Subcutaneous abdominal adipose tissue (tissue), 5 donors: ENCODE data around the gene GP9.

Source experiments
- H3K27ac ChIP-seq: one replicate; pipeline ENCODE4 v1.7.0; 2013; ENCODE audit warnings: low read depth, mild to moderate bottlenecking, inconsistent platforms, low read length, moderate library complexity
- H3K27me3 ChIP-seq, 5 donors: one replicate each; pipeline ENCODE4 v1.7.0; 2013; ENCODE audit warnings: low read length in 5 of 5, inconsistent platforms in 1 of 5; ENCODE audit not compliant: control insufficient read depth in 5 of 5, insufficient read depth in 4 of 5
- H3K36me3 ChIP-seq, 5 donors: one replicate each; pipeline ENCODE4 v1.7.0; 2013; ENCODE audit warnings: low read length in 5 of 5; ENCODE audit not compliant: control insufficient read depth in 5 of 5, insufficient read depth in 5 of 5
- H3K4me1 ChIP-seq, 5 donors: one replicate each; pipeline ENCODE4 v1.7.0; 2013; ENCODE audit warnings: low read length in 5 of 5, mild to moderate bottlenecking in 3 of 5, moderate library complexity in 1 of 5; ENCODE audit not compliant: control insufficient read depth in 5 of 5, insufficient read depth in 5 of 5
- H3K4me3 ChIP-seq, 5 donors: one replicate each; pipeline ENCODE4 v1.7.0; 2013; ENCODE audit warnings: low read length in 5 of 5, low read depth in 1 of 5
- H3K9ac ChIP-seq, 5 donors: one replicate each; pipeline ENCODE4 v1.7.0; 2013; ENCODE audit warnings: low read length in 5 of 5, mild to moderate bottlenecking in 4 of 5, moderate library complexity in 3 of 5
- H3K9me3 ChIP-seq, 5 donors: one replicate each; pipeline ENCODE4 v1.7.0; 2013; ENCODE audit warnings: low read length in 5 of 5; ENCODE audit not compliant: control insufficient read depth in 5 of 5
- donor health status: healthy.
- donor health status: healthy.
- donor health status: healthy.
- donor health status: healthy.
- donor health status: healthy.

Gene GP9

GRCh38 chr3:129035360-129036221 lies 25.0 kb upstream of the GP9 start:
- peaks cover 0 to 5% (median 0%) of the 10 kb centered on the region in 5 donors for H3K4me1 ChIP-seq
- no peak overlapping the region for H3K27ac ChIP-seq

GRCh38 chr3:129036222-129037092 lies 24.1 kb upstream of the GP9 start:
- Histone ChIP-seq H3K9ac (no peak overlapping the region), H3K4me1 (peaks cover 0 to 5% (median 0%) of the 10 kb centered on the region in 5 donors), H3K27ac (no peak overlapping the region), H3K9me3 (no peaks in the 10 kb centered on the region), H3K36me3 (peaks cover 0 to 10% (median 0%) of the 10 kb centered on the region in 5 donors), H3K27me3 (peaks cover 0 to 12% (median 10%) of the 10 kb centered on the region in 5 donors), H3K4me3 (no peak overlapping the region)

More at GRCh38 chr3:129035360-129036221, 25.0 kb upstream of the GP9 start:
- peaks cover 0 to 12% (median 7%) of the 10 kb centered on the region in 5 donors for H3K27me3 ChIP-seq
- H3K36me3 ChIP-seq = peaks cover 0 to 10% (median 0%) of the 10 kb centered on the region in 5 donors
- no peak overlapping the region for H3K4me3 ChIP-seq
- H3K9me3 ChIP-seq = peaks cover 0 to 2% (median 0%) of the 10 kb centered on the region in 5 donors
- H3K9ac ChIP-seq = no peak overlapping the region

DNA sequence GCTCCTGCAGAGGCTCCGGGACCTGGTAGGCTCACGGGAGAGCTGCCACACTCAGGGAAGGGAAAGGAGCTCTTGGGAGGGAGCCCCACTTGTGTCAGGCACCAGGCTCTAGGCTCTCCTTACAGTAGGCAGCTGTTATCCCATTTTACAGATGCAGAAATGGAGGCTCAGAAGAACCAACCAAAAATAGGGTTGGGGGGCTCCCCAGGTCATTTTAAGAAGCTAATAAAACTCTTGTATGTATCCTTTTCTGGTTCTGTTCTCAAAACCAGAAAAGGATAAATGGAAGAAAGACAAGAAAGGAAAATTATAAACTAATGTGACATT lies 23.5 kb upstream of the GP9 start:
- H3K9ac ChIP-seq = no peak overlapping the region
- no peak overlapping the region for H3K27ac ChIP-seq
- H3K4me3 ChIP-seq = no peak overlapping the region
- peaks cover 0 to 12% (median 10%) of the 10 kb centered on the region in 5 donors for H3K27me3 ChIP-seq
- H3K36me3 ChIP-seq = peaks cover 0 to 10% (median 0%) of the 10 kb centered on the region in 5 donors
- peaks cover 0 to 5% (median 0%) of the 10 kb centered on the region in 5 donors for H3K4me1 ChIP-seq
- H3K9me3 ChIP-seq = no peaks in the 10 kb centered on the region

DNA sequence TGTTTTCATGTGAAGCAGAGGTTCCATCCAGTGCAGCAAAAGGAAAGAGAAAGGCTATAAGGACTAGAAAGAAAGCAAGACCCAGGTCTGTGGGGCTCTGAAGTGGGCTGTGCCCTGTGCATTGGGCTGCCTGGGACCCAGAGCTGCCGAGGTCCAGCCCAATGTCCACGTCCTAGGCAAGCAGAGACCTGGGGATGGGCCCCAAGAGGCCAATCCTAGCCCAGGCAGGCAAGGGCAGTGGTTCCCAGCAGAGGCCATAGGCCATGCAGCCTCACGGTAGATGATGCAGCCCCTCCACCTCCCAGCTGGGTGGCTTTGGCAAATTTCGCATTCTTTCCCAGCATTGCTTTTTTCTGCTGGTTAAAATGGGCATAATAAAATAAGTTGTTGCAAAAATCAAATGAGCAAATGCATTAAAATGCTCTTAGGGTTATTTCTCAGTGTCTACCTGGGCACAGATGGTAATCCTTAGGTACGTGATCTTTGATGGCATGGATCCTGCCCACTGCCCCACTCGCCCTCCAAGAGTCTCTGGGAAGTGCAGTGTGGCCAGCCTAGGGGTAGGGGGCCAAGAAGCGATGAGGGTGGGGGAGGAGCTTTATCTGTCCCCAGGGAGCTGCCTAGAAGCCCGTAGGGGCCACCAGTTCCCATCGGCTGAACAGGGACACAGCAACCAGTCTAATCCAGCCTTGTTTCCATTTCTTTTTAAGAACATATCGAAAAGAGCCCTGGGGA lies 22.3 kb upstream of the GP9 start:
- Histone ChIP-seq H3K27me3 (peaks cover 0 to 12% (median 10%) of the 10 kb centered on the region in 5 donors), H3K9ac (no peak overlapping the region), H3K27ac (no peak overlapping the region), H3K4me1 (peaks cover 0 to 3% (median 0%) of the 10 kb centered on the region in 5 donors), H3K9me3 (no peaks in the 10 kb centered on the region), H3K4me3 (no peak overlapping the region), H3K36me3 (peaks cover 0 to 6% (median 0%) of the 10 kb centered on the region in 5 donors)

DNA sequence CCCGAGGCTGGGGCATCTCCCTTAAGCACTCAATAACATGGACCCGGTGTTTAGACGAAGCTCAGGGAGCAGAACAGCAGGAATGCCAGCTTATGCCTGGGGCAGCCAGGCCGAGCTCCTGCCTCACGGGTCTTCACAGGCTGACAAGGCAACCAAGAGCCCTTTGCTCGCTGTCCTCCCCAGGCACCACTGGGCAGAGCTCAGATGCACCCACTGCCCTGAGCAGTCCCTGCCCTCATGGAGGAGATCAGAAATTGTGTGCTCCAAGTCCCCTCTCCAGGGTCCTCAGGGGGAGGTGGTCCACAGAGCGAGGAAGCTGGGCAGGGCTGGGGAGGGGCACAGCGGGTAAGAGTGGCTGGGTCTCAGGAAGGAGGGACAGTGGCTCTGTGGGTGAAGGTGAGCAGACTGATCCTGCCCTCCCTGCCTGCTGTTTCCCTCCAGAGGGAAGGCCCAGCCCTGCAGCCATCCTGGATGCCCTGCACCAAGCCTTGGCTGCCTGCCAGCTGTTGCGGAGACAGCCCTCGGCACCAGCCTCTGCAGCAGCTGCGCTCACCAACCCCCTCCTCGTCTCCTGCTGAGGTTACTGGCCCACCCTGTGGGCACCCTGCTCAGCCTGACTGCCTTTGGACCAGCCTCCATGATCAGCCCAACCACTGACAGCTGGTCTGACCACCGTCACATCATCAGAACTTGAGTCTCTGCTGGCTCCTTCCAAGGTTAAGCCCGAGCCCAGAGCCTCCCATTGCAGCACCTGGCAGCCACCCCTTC lies 21.1 kb upstream of the GP9 start:
- no peak overlapping the region for H3K27ac ChIP-seq
- no peak overlapping the region for H3K9ac ChIP-seq
- H3K4me1 ChIP-seq = peaks cover 0 to 3% (median 0%) of the 10 kb centered on the region in 5 donors
- no peaks in the 10 kb centered on the region for H3K9me3 ChIP-seq
- peaks cover 0 to 6% (median 0%) of the 10 kb centered on the region in 5 donors for H3K36me3 ChIP-seq
- H3K27me3 ChIP-seq = peaks cover 0 to 12% (median 10%) of the 10 kb centered on the region in 5 donors
- no peak overlapping the region for H3K4me3 ChIP-seq

GRCh38 chr3:129040039-129040336 lies 20.6 kb upstream of the GP9 start:
- no peaks in the 10 kb centered on the region for H3K9me3 ChIP-seq
- H3K9ac ChIP-seq = no peak overlapping the region
- peaks cover 0 to 12% (median 10%) of the 10 kb centered on the region in 5 donors for H3K27me3 ChIP-seq
- H3K4me3 ChIP-seq = no peak overlapping the region
- no peak overlapping the region for H3K27ac ChIP-seq
- peaks cover 0 to 3% (median 0%) of the 10 kb centered on the region in 5 donors for H3K4me1 ChIP-seq
- peaks cover 0 to 6% (median 0%) of the 10 kb centered on the region in 5 donors for H3K36me3 ChIP-seq

- Histone ChIP-seq H3K27me3 (peaks cover 0 to 15% (median 14%) of the 10 kb centered on the region in 5 donors), H3K36me3 (peaks cover 0 to 6% (median 0%) of the 10 kb centered on the region in 5 donors), H3K4me3 (no peak overlapping the region), H3K9ac (no peak overlapping the region), H3K27ac (no peak overlapping the region), H3K9me3 (no peaks in the 10 kb centered on the region), H3K4me1 (peaks cover 0 to 8% (median 4%) of the 10 kb centered on the region in 5 donors)
Measured at GRCh38 chr3:129040579-129041300, 19.8 kb upstream of the GP9 start.

- peaks cover 0 to 11% (median 10%) of the 10 kb centered on the region in 5 donors for H3K4me1 ChIP-seq
- H3K36me3 ChIP-seq = no peaks in the 10 kb centered on the region
- H3K4me3 ChIP-seq = peak overlapping the region in 4 of 5 donors; percentile 41 to 61 (median 48)
- no peak overlapping the region for H3K27ac ChIP-seq
- H3K9ac ChIP-seq = peak overlapping the region in 2 of 5 donors; percentile 17 to 28
- peaks cover 0 to 7% (median 0%) of the 10 kb centered on the region in 5 donors for H3K9me3 ChIP-seq
- H3K27me3 ChIP-seq = peaks cover 3 to 11% (median 7%) of the 10 kb centered on the region in 5 donors
Measured at GRCh38 chr3:129045675-129046036, 14.9 kb upstream of the GP9 start.
